Measurements from ENCODE around the gene ATMIN.
A peak's percentile ranks its signal among the peaks of the same experiment; 100 is the strongest.

Gene ATMIN

GRCh38 chr16:80996688-80997138 lies 38.9 kb upstream of the ATMIN start:
- Histone ChIP-seq H3K27ac (ENCODE audit: low read length, poor library complexity, severe bottlenecking) (no peak overlapping the region), H2AFZ (ENCODE audit: low read depth, low read length) (no peak overlapping the region), H3K4me2 (ENCODE audit: low read length, poor library complexity, severe bottlenecking) (no peak overlapping the region), H3K36me3 (ENCODE audit: control insufficient read depth in 1 of 2, insufficient read depth in 2 of 2, low read depth in 1 of 2, low read length in 2 of 2) (peaks cover 0 to 2% of the 10 kb centered on the region in 2 experiments), H2BK120ac (ENCODE audit: low read depth, low read length) (no peak overlapping the region), H4K91ac (ENCODE audit: low read length) (no peak overlapping the region), H3K4ac (ENCODE audit: low read depth in 1 of 2, low read length in 2 of 2) (no peak overlapping the region), H2BK5ac (ENCODE audit: low read depth, low read length, poor library complexity, severe bottlenecking) (no peak overlapping the region), H2BK15ac (ENCODE audit: low read depth, poor library complexity, severe bottlenecking) (no peak overlapping the region), H3K14ac (ENCODE audit: low read length in 2 of 2) (no peak overlapping the region), H3K4me3 (ENCODE audit: insufficient read depth in 1 of 2, low read depth in 1 of 2, low read length in 2 of 2) (peak overlapping the region in 1 of 2 experiments; percentile 40), H2BK12ac (ENCODE audit: low read length in 2 of 2) (no peak overlapping the region), H3K79me1 (replicated peaks; ENCODE audit: low read length, poor library complexity, severe bottlenecking) (peaks cover under 1% of the 10 kb centered on the region), H3K27me3 (ENCODE audit: control insufficient read depth in 1 of 2, insufficient read depth in 1 of 2, low read length in 2 of 2) (no peaks in the 10 kb centered on the region), H4K8ac (ENCODE audit: low read length) (no peak overlapping the region), H2AK5ac (ENCODE audit: low read length, severe bottlenecking) (no peak overlapping the region), H3K18ac (ENCODE audit: low read depth in 1 of 2, low read length in 2 of 2) (no peak overlapping the region), H3K9me3 (ENCODE audit: control insufficient read depth, low read length) (no peaks in the 10 kb centered on the region), H3K4me1 (ENCODE audit: control insufficient read depth, insufficient read depth, low read depth, low read length) (no peaks in the 10 kb centered on the region), H3K9ac (ENCODE audit: low read length) (peak overlapping the region; percentile 6), H3K23ac (ENCODE audit: low read length in 2 of 2) (no peak overlapping the region)
- no peak for DNase-seq
- WGBS: no CpG with 5 or more reads among the region's 4 CpGs

- no peak overlapping the region for H2AK5ac ChIP-seq (ENCODE audit: low read length, severe bottlenecking)
- peak overlapping the region; percentile 47 for H3K27ac ChIP-seq (ENCODE audit: low read length, poor library complexity, severe bottlenecking)
- no peak overlapping the region for H2BK15ac ChIP-seq (ENCODE audit: low read depth, poor library complexity, severe bottlenecking)
- no peak overlapping the region for H2BK120ac ChIP-seq (ENCODE audit: low read depth, low read length)
- H3K4me3 ChIP-seq (ENCODE audit: insufficient read depth in 1 of 2, low read depth in 1 of 2, low read length in 2 of 2): peak overlapping the region in 1 of 2 experiments; percentile 40
- H3K4me1 ChIP-seq (ENCODE audit: control insufficient read depth, insufficient read depth, low read depth, low read length): no peaks in the 10 kb centered on the region
- no peak overlapping the region for H3K18ac ChIP-seq (ENCODE audit: low read depth in 1 of 2, low read length in 2 of 2)
- H4K91ac ChIP-seq (ENCODE audit: low read length): no peak overlapping the region
- no peaks in the 10 kb centered on the region for H3K9me3 ChIP-seq (ENCODE audit: control insufficient read depth, low read length)
- no peak overlapping the region for H2BK12ac ChIP-seq (ENCODE audit: low read length in 2 of 2)
- H3K4me2 ChIP-seq (ENCODE audit: low read length, poor library complexity, severe bottlenecking): peak overlapping the region; percentile 52
- H3K27me3 ChIP-seq (ENCODE audit: control insufficient read depth in 1 of 2, insufficient read depth in 1 of 2, low read length in 2 of 2): no peaks in the 10 kb centered on the region
- H3K14ac ChIP-seq (ENCODE audit: low read length in 2 of 2): no peak overlapping the region
- no peak overlapping the region for H2AFZ ChIP-seq (ENCODE audit: low read depth, low read length)
- no peaks in the 10 kb centered on the region for H3K36me3 ChIP-seq (ENCODE audit: control insufficient read depth in 1 of 2, insufficient read depth in 2 of 2, low read depth in 1 of 2, low read length in 2 of 2)
- WGBS: 87% methylated on average over 6 of the region's 9 CpGs
- peak; percentile 15 for DNase-seq
- H2BK5ac ChIP-seq (ENCODE audit: low read depth, low read length, poor library complexity, severe bottlenecking): no peak overlapping the region
- no peak overlapping the region for H3K4ac ChIP-seq (ENCODE audit: low read depth in 1 of 2, low read length in 2 of 2)
- no peaks in the 10 kb centered on the region for H3K79me1 ChIP-seq (replicated peaks; ENCODE audit: low read length, poor library complexity, severe bottlenecking)
- H3K9ac ChIP-seq (ENCODE audit: low read length): peak overlapping the region; percentile 6
- no peak overlapping the region for H4K8ac ChIP-seq (ENCODE audit: low read length)
- H3K23ac ChIP-seq (ENCODE audit: low read length in 2 of 2): no peak overlapping the region
Observed at GRCh38 chr16:80997139-80997798, 38.4 kb upstream of the ATMIN start.

- H2AFZ ChIP-seq (ENCODE audit: low read depth, low read length): no peak overlapping the region
- no peaks in the 10 kb centered on the region for H3K4me1 ChIP-seq (ENCODE audit: control insufficient read depth, insufficient read depth, low read depth, low read length)
- no peak overlapping the region for H2BK15ac ChIP-seq (ENCODE audit: low read depth, poor library complexity, severe bottlenecking)
- H3K9me3 ChIP-seq (ENCODE audit: control insufficient read depth, low read length): no peaks in the 10 kb centered on the region
- no peak overlapping the region for H2BK12ac ChIP-seq (ENCODE audit: low read length in 2 of 2)
- H4K8ac ChIP-seq (ENCODE audit: low read length): no peak overlapping the region
- H3K18ac ChIP-seq (ENCODE audit: low read depth in 1 of 2, low read length in 2 of 2): no peak overlapping the region
- no peaks in the 10 kb centered on the region for H3K36me3 ChIP-seq (ENCODE audit: control insufficient read depth in 1 of 2, insufficient read depth in 2 of 2, low read depth in 1 of 2, low read length in 2 of 2)
- H3K4ac ChIP-seq (ENCODE audit: low read depth in 1 of 2, low read length in 2 of 2): no peak overlapping the region
- no peak overlapping the region for H2AK5ac ChIP-seq (ENCODE audit: low read length, severe bottlenecking)
- DNase-seq: no peak
- H3K4me3 ChIP-seq (ENCODE audit: insufficient read depth in 1 of 2, low read depth in 1 of 2, low read length in 2 of 2): no peak overlapping the region
- H3K79me1 ChIP-seq (replicated peaks; ENCODE audit: low read length, poor library complexity, severe bottlenecking): no peaks in the 10 kb centered on the region
- H2BK5ac ChIP-seq (ENCODE audit: low read depth, low read length, poor library complexity, severe bottlenecking): no peak overlapping the region
- H3K27me3 ChIP-seq (ENCODE audit: control insufficient read depth in 1 of 2, insufficient read depth in 1 of 2, low read length in 2 of 2): no peaks in the 10 kb centered on the region
- peak overlapping the region; percentile 6 for H3K9ac ChIP-seq (ENCODE audit: low read length)
- no peak overlapping the region for H3K14ac ChIP-seq (ENCODE audit: low read length in 2 of 2)
- H3K27ac ChIP-seq (ENCODE audit: low read length, poor library complexity, severe bottlenecking): peak overlapping the region; percentile 3
- H4K91ac ChIP-seq (ENCODE audit: low read length): no peak overlapping the region
- H2BK120ac ChIP-seq (ENCODE audit: low read depth, low read length): no peak overlapping the region
- H3K4me2 ChIP-seq (ENCODE audit: low read length, poor library complexity, severe bottlenecking): no peak overlapping the region
- WGBS: 99% methylated on average over 5 of the region's 7 CpGs
- no peak overlapping the region for H3K23ac ChIP-seq (ENCODE audit: low read length in 2 of 2)
Observed at GRCh38 chr16:80997964-80998620, 37.5 kb upstream of the ATMIN start.

GRCh38 chr16:81000873-81001272 lies 34.8 kb upstream of the ATMIN start:
- Histone ChIP-seq H2AK5ac (ENCODE audit: low read length, severe bottlenecking) (peak overlapping the region; percentile 54), H2BK120ac (ENCODE audit: low read depth, low read length) (no peak overlapping the region), H3K79me1 (replicated peaks; ENCODE audit: low read length, poor library complexity, severe bottlenecking) (no peaks in the 10 kb centered on the region), H3K27ac (ENCODE audit: low read length, poor library complexity, severe bottlenecking) (no peak overlapping the region), H3K4me3 (ENCODE audit: insufficient read depth in 1 of 2, low read depth in 1 of 2, low read length in 2 of 2) (no peak overlapping the region), H3K27me3 (ENCODE audit: control insufficient read depth in 1 of 2, insufficient read depth in 1 of 2, low read length in 2 of 2) (no peaks in the 10 kb centered on the region), H2BK5ac (ENCODE audit: low read depth, low read length, poor library complexity, severe bottlenecking) (no peak overlapping the region), H3K14ac (ENCODE audit: low read length in 2 of 2) (no peak overlapping the region), H3K18ac (ENCODE audit: low read depth in 1 of 2, low read length in 2 of 2) (no peak overlapping the region), H3K4me2 (ENCODE audit: low read length, poor library complexity, severe bottlenecking) (no peak overlapping the region), H3K36me3 (ENCODE audit: control insufficient read depth in 1 of 2, insufficient read depth in 2 of 2, low read depth in 1 of 2, low read length in 2 of 2) (no peaks in the 10 kb centered on the region), H3K9me3 (ENCODE audit: control insufficient read depth, low read length) (no peaks in the 10 kb centered on the region), H4K8ac (ENCODE audit: low read length) (no peak overlapping the region), H3K4me1 (ENCODE audit: control insufficient read depth, insufficient read depth, low read depth, low read length) (peaks cover 8% of the 10 kb centered on the region), H2BK12ac (ENCODE audit: low read length in 2 of 2) (no peak overlapping the region), H3K9ac (ENCODE audit: low read length) (no peak overlapping the region), H3K23ac (ENCODE audit: low read length in 2 of 2) (no peak overlapping the region), H4K91ac (ENCODE audit: low read length) (no peak overlapping the region), H3K4ac (ENCODE audit: low read depth in 1 of 2, low read length in 2 of 2) (no peak overlapping the region), H2AFZ (ENCODE audit: low read depth, low read length) (no peak overlapping the region), H2BK15ac (ENCODE audit: low read depth, poor library complexity, severe bottlenecking) (no peak overlapping the region)
- DNase-seq: no peak
- WGBS: 100% methylated on average over 3 of the region's 3 CpGs

Measured in mesenchymal stem cell (in vitro differentiated cells and primary cell).